PFSK-1 (cell line): ENCODE measurements around the gene COMTD1.

Experiments
- SIN3A ChIP-seq: IDR thresholded peaks from 2 replicates; pipeline ENCODE4 v1.6.1; 2012; ENCODE audit warnings: mild to moderate bottlenecking, low read length, moderate library complexity, borderline replicate concordance; ENCODE audit not compliant: insufficient read depth
- TAF1 ChIP-seq: IDR thresholded peaks from 2 replicates; pipeline ENCODE4 v1.6.1; 2012; ENCODE audit warnings: low read length, control low read depth, borderline replicate concordance; ENCODE audit not compliant: insufficient read depth

DNA sequence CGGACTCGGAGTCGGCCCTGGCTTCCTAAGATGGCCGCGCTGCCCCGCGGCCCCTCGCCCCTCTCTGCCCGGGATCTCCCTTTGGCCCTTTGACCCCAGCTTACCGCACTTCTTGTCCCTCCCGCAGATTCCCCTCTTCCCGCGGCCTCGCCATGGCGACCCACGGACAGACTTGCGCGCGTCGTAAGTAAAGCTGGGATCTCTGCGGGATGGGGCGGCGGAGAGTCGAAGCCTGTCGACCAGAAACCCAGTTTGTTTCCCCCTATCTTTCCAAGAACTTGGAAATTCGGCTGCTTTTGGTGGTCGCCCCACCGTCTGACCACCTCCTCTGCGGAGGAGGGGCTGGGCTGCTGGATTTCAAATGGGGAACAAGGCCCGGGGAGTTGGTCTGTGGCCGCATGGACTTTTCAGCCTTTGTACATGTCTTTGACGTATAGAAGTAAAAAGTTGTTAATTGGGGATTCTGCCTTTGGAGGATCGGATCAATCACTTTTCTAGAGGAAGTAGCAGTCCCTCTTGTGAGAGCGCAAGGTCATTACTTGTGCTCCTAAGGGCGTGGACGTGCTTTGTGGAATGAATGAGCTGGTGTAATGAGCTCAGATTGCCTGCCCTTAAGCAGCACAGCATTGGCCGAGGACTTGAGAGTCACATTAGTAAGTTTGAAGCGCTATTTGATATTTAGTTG, 24.6 kb downstream of the COMTD1 start:
- TF ChIP-seq TAF1 (peak; percentile 47; the same call in 1 of the 2 replicates), SIN3A (peak; percentile 52; the same call in 1 of the 2 replicates)
